Body of pancreas (tissue), 4 donors: ENCODE results near the gene CAMKMT. TPM values are rescaled to one million over a fixed set of nuclear protein-coding genes. Genes with fewer than 3 reads are reported as not detected.

Experiments used
- ATAC-seq: fragments of 150-250 bp; one replicate; pipeline ENCODE4 v1.9.1; 2016
- DNase-seq, 4 donors: peaks; one replicate each; pipeline ENCODE4 v3.0.0-alpha.2; 2019
- H3K27ac ChIP-seq, 4 donors: fragments of 200-600 bp; sonication (generic); 1 replicate in 3 of 4; 2 replicates in 1 of 4; pipeline versions ENCODE4 v1.5.1 to v1.6.1; 2016 to 2019; ENCODE audit warnings: mild to moderate bottlenecking in 1 of 4, mixed read lengths in 1 of 4, moderate library complexity in 1 of 4
- H3K27me3 ChIP-seq, 2 donors: fragments of 200-600 bp; sonication (generic); one replicate each; pipeline ENCODE4 v1.6.0; 2016; ENCODE audit warnings: mild to moderate bottlenecking in 1 of 2
- H3K36me3 ChIP-seq, 2 donors: fragments of 200-600 bp; sonication (generic); replicated peaks in 1 of 2; 2 replicates each; pipeline ENCODE4 v1.5.1; 2016; ENCODE audit warnings: low read depth in 2 of 2; ENCODE audit not compliant: insufficient read depth in 1 of 2
- H3K4me1 ChIP-seq: fragments of 200-600 bp; sonication (generic); one replicate; pipeline ENCODE4 v1.6.0; 2016
- H3K4me3 ChIP-seq, 2 donors: fragments of 200-600 bp; sonication (generic); 1 replicate in 1 of 2; 2 replicates in 1 of 2; pipeline ENCODE4 v1.5.1; 2016 to 2019
- H3K9me3 ChIP-seq, 3 donors: fragments of 200-600 bp; sonication (generic); 1 replicate in 2 of 3; 2 replicates in 1 of 3; pipeline ENCODE4 v1.5.1; 2016
- POLR2A ChIP-seq, 3 donors: fragments of 450-650 bp; IDR thresholded peaks; one replicate each; pipeline ENCODE4 v1.6.1; 2016; ENCODE audit warnings: antibody characterized with exemption in 3 of 3, mild to moderate bottlenecking in 2 of 3
- WGBS, 2 donors: methylation state at CpG; one replicate each; pipeline ENCODE4 v1.1.5; 2017; 5-methylcytosine and 5-hydroxymethylcytosine counted together
- intact Hi-C: fragments of 100-400 bp; cut with DNase I; formaldehyde crosslinking; loops from one replicate; pipeline ENCODE4 v1.15.1; 2023
- total RNA-seq, 2 donors: library from RNA; depleted of rRNA; stranded (reverse); fragments of >200 nt; gene quantifications; one replicate each; pipeline ENCODE4 v1.1.0, GENCODE V29; 2016
- TF ChIP-seq, protein P1 (sequence below), 7 experiments: fragments of 450-650 bp in 4 of 7; fragments of 200-600 bp in 3 of 7; sonication (generic) in 3 of 7; IDR thresholded peaks; one replicate each; pipeline ENCODE4 v1.5.1; 2016 to 2019; ENCODE audit warnings: antibody characterized with exemption in 7 of 7

CAMKMT gene
- total RNA-seq, 2 donors from 2014 or later = 18.4 to 23.4 TPM

DNA sequence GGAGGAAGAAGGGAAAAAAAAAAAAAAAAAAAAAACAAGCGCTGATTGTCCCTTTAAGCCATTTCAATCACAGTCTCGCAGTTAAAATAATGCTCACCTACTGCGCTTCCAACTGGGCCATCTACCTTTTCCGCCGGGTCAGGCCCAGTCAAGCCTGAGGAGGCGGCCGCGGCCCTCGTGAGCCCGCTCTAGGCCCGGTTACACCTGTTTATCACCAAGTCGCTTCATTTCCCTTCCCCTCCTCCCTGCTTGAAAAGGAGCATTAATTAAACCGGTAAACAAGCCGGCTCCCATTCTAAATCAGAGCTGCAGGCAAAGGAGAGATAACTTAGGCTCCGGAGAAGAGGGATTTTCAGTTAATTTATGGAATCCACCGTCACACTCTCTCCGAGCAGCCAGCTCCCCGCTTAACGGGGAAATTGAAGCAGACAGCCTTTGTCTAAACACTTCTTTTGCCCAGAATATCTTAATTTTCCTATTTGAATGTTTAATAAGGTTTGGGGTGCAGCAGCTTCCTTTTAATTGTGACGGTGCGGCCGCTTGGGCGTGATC, 439.6 kb downstream of the CAMKMT start:
- intact Hi-C loops = no loop called here
- no peak overlapping the region for H3K4me3 ChIP-seq
- no peaks in the 10 kb centered on the region for H3K36me3 ChIP-seq
- 28 to 42% methylated on average over 23 of the region's 23 CpGs for WGBS, 2 donors
- H3K27me3 ChIP-seq = peaks cover 0 to 15% of the 10 kb centered on the region in 2 donors
- no peak for TF ChIP-seq POLR2A (IDR thresholded peaks at IDR 0.05)
- TF ChIP-seq, protein P1, sequence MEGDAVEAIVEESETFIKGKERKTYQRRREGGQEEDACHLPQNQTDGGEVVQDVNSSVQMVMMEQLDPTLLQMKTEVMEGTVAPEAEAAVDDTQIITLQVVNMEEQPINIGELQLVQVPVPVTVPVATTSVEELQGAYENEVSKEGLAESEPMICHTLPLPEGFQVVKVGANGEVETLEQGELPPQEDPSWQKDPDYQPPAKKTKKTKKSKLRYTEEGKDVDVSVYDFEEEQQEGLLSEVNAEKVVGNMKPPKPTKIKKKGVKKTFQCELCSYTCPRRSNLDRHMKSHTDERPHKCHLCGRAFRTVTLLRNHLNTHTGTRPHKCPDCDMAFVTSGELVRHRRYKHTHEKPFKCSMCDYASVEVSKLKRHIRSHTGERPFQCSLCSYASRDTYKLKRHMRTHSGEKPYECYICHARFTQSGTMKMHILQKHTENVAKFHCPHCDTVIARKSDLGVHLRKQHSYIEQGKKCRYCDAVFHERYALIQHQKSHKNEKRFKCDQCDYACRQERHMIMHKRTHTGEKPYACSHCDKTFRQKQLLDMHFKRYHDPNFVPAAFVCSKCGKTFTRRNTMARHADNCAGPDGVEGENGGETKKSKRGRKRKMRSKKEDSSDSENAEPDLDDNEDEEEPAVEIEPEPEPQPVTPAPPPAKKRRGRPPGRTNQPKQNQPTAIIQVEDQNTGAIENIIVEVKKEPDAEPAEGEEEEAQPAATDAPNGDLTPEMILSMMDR (IDR thresholded peaks at IDR 0.05) = no peak
- ATAC-seq (no peak), DNase-seq (no peak)
- no peak overlapping the region for H3K27ac ChIP-seq
- no peaks in the 10 kb centered on the region for H3K9me3 ChIP-seq
- peaks cover 11% of the 10 kb centered on the region for H3K4me1 ChIP-seq

DNA sequence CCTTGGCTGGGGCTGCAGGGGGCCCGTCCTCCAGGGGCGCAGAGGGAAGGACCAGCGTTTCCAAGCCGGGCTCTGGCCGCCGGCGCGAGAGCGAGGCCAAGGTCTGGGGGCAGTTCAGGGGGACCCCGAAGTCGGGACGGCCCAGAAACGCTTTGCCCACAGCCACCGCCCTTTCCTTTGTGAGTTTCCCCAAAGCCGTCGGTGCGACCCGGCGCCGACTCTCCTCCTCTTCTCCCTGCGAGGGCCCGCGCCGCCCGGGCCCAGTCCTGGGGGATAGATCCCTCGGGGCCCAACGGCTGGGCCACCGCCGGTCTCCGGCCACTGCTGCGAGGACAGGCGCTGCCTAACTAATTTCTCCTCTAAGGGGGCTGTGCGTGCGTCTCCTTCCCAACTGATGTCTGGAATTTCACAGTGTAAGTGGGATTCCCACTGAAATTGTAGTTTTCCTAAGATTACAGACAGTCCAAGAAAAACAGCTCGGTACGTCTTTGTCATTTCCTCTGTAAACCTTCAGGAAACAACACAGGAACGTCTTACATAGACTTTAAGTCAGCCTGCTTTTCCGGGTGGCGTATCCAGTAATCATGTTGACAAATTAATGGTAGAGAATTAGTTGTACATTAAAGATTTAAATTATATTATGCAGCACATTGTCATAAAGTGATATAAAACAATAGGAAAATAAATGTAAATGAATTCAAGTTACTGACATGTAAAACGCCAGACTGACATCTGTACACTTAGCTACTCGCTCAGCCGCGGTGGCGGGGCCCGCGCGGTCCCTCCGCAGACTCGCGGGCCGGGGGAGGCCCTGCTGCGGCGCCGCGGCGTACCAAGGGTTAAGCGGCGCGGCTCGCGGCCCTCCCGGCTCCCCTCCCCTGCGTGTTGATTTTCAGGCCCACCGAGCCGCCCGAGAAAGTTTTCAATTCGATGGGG, 440.4 kb downstream of the CAMKMT start:
- H3K27me3 ChIP-seq = peaks cover 0 to 17% of the 10 kb centered on the region in 2 donors
- no peak overlapping the region for H3K27ac ChIP-seq
- intact Hi-C loops = no loop called here
- H3K36me3 ChIP-seq = no peaks in the 10 kb centered on the region
- WGBS, 2 donors = 9 to 15% methylated on average over 29 to 67 of the region's 67 CpGs
- no peak overlapping the region for H3K4me3 ChIP-seq
- no peak for ATAC-seq
- no peak for DNase-seq
- H3K4me1 ChIP-seq = peaks cover 11% of the 10 kb centered on the region
- no peak for TF ChIP-seq POLR2A (IDR thresholded peaks at IDR 0.05)
- TF ChIP-seq, protein P1 (IDR thresholded peaks at IDR 0.05) = no peak
- H3K9me3 ChIP-seq = no peaks in the 10 kb centered on the region

DNA sequence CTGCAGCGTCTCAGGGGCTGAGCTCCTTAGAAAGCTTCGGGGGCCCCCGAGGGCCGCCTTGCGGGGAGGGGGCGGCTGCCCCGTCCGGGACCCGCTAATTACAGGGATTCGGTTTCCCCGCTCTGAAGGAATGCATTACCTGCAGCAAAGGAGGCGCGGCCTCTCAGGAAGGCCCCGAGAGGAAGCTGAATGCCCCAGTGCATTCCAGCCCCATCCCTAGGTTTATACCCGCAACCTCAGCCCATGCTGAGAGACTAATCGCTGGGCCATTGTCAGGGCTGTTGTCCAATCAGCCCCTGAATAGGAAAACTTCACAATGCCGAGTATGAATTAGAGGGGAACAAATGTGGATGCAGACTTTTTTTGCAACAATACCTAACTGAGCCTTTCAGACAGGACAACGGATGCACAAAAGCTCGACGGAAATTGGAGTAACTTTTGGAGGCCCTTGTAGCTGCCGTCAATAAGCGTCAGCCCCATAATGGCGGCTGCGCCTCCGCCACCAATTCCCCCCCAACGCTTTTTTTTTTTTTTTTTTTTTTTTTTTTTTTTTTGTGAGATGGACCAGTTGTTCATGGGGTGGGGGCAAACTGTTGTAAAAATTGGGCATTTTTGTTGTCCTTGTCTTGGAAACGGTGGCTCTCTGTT, 441.2 kb downstream of the CAMKMT start:
- Histone ChIP-seq H3K27me3 (peaks cover 0 to 22% of the 10 kb centered on the region in 2 donors), H3K9me3 (no peaks in the 10 kb centered on the region), H3K4me3 (no peak overlapping the region), H3K36me3 (no peaks in the 10 kb centered on the region), H3K4me1 (peaks cover 11% of the 10 kb centered on the region), H3K27ac (no peak overlapping the region)
- ATAC-seq = no peak
- intact Hi-C loops = no loop called here
- WGBS, 2 donors = 14 to 33% methylated on average over 16 to 27 of the region's 27 CpGs
- no peak for DNase-seq
- TF ChIP-seq POLR2A (IDR thresholded peaks at IDR 0.05) = no peak
- TF ChIP-seq, protein P1 (IDR thresholded peaks at IDR 0.05) = no peak

DNA sequence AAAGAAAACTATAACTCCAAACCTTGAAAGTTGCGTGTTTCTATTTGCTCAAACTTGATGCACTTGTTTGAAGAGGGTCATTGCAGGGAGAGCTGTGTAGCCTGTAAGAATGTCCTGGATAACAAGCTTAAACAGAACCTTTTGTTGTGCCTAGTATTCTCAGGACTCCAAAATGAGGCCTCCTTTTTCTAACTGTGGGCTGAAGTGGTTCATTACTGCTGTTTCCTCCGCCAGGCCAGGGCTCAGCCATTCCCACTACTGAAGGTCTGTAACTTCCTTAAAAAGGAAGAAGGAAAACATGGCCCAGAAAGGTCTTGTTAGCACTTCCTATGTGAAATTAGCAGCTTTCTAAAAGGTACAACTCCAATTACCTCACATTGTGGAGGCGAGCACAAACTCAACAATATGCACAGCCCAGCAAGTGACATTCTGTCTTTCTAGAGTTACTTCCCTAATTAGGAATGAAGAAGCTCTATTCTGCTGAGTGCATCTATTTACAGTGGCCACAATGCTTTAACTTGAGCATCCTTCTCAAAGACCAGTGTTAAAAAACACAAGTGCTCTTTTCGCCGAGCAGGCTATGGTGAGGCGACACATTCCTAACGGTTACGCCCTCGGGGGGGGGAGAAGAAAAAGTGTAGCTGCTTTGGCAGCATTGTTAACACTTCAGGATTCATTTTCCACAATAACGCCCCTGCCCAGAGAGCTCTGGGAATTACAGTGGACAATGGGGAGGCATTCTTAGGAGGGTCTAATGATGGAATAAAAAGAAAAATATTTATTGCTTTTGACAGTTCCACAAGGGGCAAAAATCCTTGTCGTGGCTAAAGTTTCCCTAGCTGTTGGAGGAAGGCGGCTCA, 442.9 kb downstream of the CAMKMT start:
- Histone ChIP-seq H3K36me3 (no peaks in the 10 kb centered on the region), H3K4me1 (peaks cover 11% of the 10 kb centered on the region), H3K27ac (no peak overlapping the region), H3K4me3 (no peak overlapping the region), H3K9me3 (no peaks in the 10 kb centered on the region), H3K27me3 (peaks cover 0 to 22% of the 10 kb centered on the region in 2 donors)
- DNase-seq (no peak), ATAC-seq (no peak)
- 41 to 52% methylated on average over 12 of the region's 12 CpGs for WGBS, 2 donors
- TF ChIP-seq, protein P1 (IDR thresholded peaks at IDR 0.05) = no peak
- TF ChIP-seq POLR2A (IDR thresholded peaks at IDR 0.05) = no peak
- intact Hi-C loops = no loop called here
